Left lung (tissue), 10 donors: ENCODE data around the gene CD200R1. TPM values are rescaled to one million over a fixed set of nuclear protein-coding genes. Genes with fewer than 3 reads are reported as not detected.

Experiments
- ATAC-seq: fragments of 200-7000 bp; cut with Tn5 transposase; one replicate; pipeline ENCODE4 v1.9.1; 2020; ENCODE audit warnings: moderate library complexity
- DNase-seq, 4 donors: peaks; one replicate each; pipeline ENCODE4 v3.0.0-alpha.2; 2013 to 2020
- H3K27ac ChIP-seq, 2 donors: fragments of 200-600 bp; sonication (generic) in 1 of 2; one replicate each; pipeline versions ENCODE4 v1.5.0 to v1.8.0; 2020 to 2021
- H3K27me3 ChIP-seq, 2 donors: fragments of 200-600 bp; sonication (generic) in 1 of 2; one replicate each; pipeline versions ENCODE4 v1.5.0 to v1.8.0; 2020 to 2021
- H3K36me3 ChIP-seq, 2 donors: fragments of 200-600 bp; sonication (generic) in 1 of 2; one replicate each; pipeline versions ENCODE4 v1.5.0 to v1.8.0; 2020 to 2021
- H3K4me1 ChIP-seq, 2 donors: fragments of 200-600 bp; one replicate each; pipeline ENCODE4 v1.8.0; 2021
- H3K4me3 ChIP-seq, 2 donors: fragments of 200-600 bp; sonication (generic) in 1 of 2; one replicate each; pipeline versions ENCODE4 v1.5.0 to v1.8.0; 2020 to 2021; ENCODE audit warnings: mild to moderate bottlenecking in 1 of 2
- H3K9me3 ChIP-seq, 2 donors: fragments of 200-600 bp; sonication (generic) in 1 of 2; one replicate each; pipeline versions ENCODE4 v1.5.0 to v1.8.0; 2020 to 2021
- intact Hi-C, 2 donors: fragments of 100-400 bp; cut with DNase I; formaldehyde crosslinking; loops; one replicate each; pipeline versions ENCODE4 v1.11.2 to v1.14.2; 2022
- polyA plus RNA-seq, 6 donors: library from polyadenylated mRNA; unstranded; fragments of 120-200 nt; gene quantifications; one replicate each; pipeline ENCODE4 v1.2.1, GENCODE V29; 2013; ENCODE audit not compliant: insufficient read length in 6 of 6
- total RNA-seq, 2 donors: library from RNA; stranded (reverse); fragmentation: NEBNext Ultra II Directional; extraction: Animal tissue kit (Norgen Biotek cat#: 25700); gene quantifications; one replicate each; pipeline ENCODE4 v1.2.1, GENCODE V29; 2021
- TF ChIP-seq, protein P1 (sequence below), 2 donors: fragments of 200-600 bp; sonication (generic) in 1 of 2; IDR thresholded peaks; one replicate each; pipeline versions ENCODE4 v1.5.0 to v1.8.0; 2021; ENCODE audit warnings: antibody characterized with exemption in 2 of 2
- donor health status: DM: no; HTN: yes; CAD: no.
- donor health status: DM: no; HTN: no; CAD: no.

Gene CD200R1
- total and polyA plus RNA-seq, 8 donors = 1.2 to 3.5 (median 2.0) TPM

DNA sequence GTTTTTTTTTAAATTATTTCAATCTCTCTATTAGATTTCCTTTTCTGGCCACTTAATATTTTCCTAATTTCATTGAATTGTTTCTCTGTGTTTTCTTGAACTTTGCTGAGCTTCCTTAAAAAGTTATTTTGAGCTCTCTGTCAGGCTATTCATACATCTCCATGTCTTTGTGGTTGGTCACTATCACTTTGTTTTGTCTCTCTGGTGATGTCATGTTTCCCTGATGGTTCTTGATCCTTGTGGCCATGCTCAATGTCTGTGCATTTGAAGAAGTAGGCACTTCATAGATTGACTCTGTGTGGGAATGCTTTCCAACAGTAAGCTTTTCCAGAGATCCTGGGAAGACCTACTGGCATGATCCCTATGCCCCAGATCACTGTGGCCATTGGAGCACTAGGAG lies 18.6 kb downstream of the CD200R1 start:
- Histone ChIP-seq H3K36me3 (no peaks in the 10 kb centered on the region), H3K27me3 (no peaks in the 10 kb centered on the region), H3K9me3 (no peaks in the 10 kb centered on the region), H3K4me1 (peaks cover 0 to 7% of the 10 kb centered on the region in 2 donors), H3K4me3 (no peak overlapping the region), H3K27ac (no peak overlapping the region)
- ATAC-seq (no peak), DNase-seq (no peak)
- TF ChIP-seq, protein P1, sequence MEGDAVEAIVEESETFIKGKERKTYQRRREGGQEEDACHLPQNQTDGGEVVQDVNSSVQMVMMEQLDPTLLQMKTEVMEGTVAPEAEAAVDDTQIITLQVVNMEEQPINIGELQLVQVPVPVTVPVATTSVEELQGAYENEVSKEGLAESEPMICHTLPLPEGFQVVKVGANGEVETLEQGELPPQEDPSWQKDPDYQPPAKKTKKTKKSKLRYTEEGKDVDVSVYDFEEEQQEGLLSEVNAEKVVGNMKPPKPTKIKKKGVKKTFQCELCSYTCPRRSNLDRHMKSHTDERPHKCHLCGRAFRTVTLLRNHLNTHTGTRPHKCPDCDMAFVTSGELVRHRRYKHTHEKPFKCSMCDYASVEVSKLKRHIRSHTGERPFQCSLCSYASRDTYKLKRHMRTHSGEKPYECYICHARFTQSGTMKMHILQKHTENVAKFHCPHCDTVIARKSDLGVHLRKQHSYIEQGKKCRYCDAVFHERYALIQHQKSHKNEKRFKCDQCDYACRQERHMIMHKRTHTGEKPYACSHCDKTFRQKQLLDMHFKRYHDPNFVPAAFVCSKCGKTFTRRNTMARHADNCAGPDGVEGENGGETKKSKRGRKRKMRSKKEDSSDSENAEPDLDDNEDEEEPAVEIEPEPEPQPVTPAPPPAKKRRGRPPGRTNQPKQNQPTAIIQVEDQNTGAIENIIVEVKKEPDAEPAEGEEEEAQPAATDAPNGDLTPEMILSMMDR (IDR thresholded peaks at IDR 0.05) = no peak
- intact Hi-C loops = no loop called here

- no peak overlapping the region for H3K4me3 ChIP-seq
- H3K9me3 ChIP-seq = peaks cover 0 to 12% of the 10 kb centered on the region in 2 donors
- ATAC-seq (no peak), DNase-seq (no peak)
- no peaks in the 10 kb centered on the region for H3K4me1 ChIP-seq
- H3K27ac ChIP-seq = no peak overlapping the region
- H3K36me3 ChIP-seq = no peaks in the 10 kb centered on the region
- no peaks in the 10 kb centered on the region for H3K27me3 ChIP-seq
- TF ChIP-seq, protein P1 (IDR thresholded peaks at IDR 0.05) = no peak
- intact Hi-C loops = no loop called here
Measured at GRCh38 chr3:112948346-112948838, 26.5 kb downstream of the CD200R1 start.

GRCh38 chr3:112931736-112932521 lies 43.0 kb downstream of the CD200R1 start:
- Histone ChIP-seq H3K27me3 (no peaks in the 10 kb centered on the region), H3K4me3 (no peak overlapping the region), H3K4me1 (peaks cover 0 to 6% of the 10 kb centered on the region in 2 donors), H3K27ac (no peak overlapping the region), H3K9me3 (peaks cover 0 to 30% of the 10 kb centered on the region in 2 donors), H3K36me3 (no peaks in the 10 kb centered on the region)
- ATAC-seq (no peak), DNase-seq (no peak)
- intact Hi-C loops = no loop called here
- TF ChIP-seq, protein P1 (IDR thresholded peaks at IDR 0.05) = no peak

GRCh38 chr3:112930771-112931170 lies 44.1 kb downstream of the CD200R1 start:
- H3K27ac ChIP-seq = no peak overlapping the region
- peaks cover 0 to 6% of the 10 kb centered on the region in 2 donors for H3K4me1 ChIP-seq
- TF ChIP-seq, protein P1 (IDR thresholded peaks at IDR 0.05) = no peak
- no peak for DNase-seq
- no peak for ATAC-seq
- H3K27me3 ChIP-seq = no peaks in the 10 kb centered on the region
- H3K4me3 ChIP-seq = no peak overlapping the region
- no peaks in the 10 kb centered on the region for H3K36me3 ChIP-seq
- intact Hi-C loops = no loop called here
- H3K9me3 ChIP-seq = peaks cover 0 to 19% of the 10 kb centered on the region in 2 donors

DNA sequence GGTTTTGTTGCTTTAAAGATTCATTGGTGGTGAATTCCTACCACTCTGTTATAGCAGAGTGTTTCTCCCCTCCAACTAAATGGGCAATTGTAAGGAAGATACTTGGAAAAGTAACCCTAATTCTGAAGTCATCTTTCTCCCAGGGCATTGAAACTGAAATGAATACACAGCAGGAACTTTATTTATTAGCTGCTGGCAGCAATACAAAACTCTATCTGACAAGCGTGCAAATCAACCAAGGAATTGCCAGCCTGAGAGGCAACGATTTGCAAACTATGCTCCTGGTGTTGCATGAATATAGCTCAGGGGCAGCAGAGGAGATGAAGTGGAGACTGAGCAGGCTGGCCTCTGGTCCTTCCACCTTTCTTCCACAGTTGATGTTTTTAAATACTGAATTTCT lies 48.9 kb downstream of the CD200R1 start:
- intact Hi-C loops = no loop called here
- TF ChIP-seq, protein P1 (IDR thresholded peaks at IDR 0.05) = no peak
- H3K4me1 ChIP-seq = no peaks in the 10 kb centered on the region
- DNase-seq (no peak), ATAC-seq (no peak)
- H3K9me3 ChIP-seq = no peaks in the 10 kb centered on the region
- H3K27me3 ChIP-seq = no peaks in the 10 kb centered on the region
- no peak overlapping the region for H3K4me3 ChIP-seq
- no peaks in the 10 kb centered on the region for H3K36me3 ChIP-seq
- H3K27ac ChIP-seq = no peak overlapping the region
